ENCODE data around the gene RAB22A. TPM values are rescaled to one million over a fixed set of nuclear protein-coding genes. Genes with fewer than 3 reads are reported as not detected.

RAB22A gene
- polyA plus RNA-seq, 6 donors from 2014 or later: 11.6 to 15.8 (median 13.0) TPM

- H3K27ac Mint-ChIP-seq: peak overlapping the region in 5 of 6 donors; percentile 20 to 93 (median 74)
- peak; percentile 77 to 91 for ATAC-seq (ENCODE audit: low read depth in 2 of 2)
- peaks cover 8 to 18% of the 10 kb centered on the region in 2 donors for H3K36me3 Mint-ChIP-seq
- H3K9me3 Mint-ChIP-seq: peaks cover 0 to 4% (median 0%) of the 10 kb centered on the region in 7 donors
- H3K27me3 Mint-ChIP-seq: no peaks in the 10 kb centered on the region
- peaks cover 28 to 37% (median 29%) of the 10 kb centered on the region in 3 donors for H3K4me1 Mint-ChIP-seq
- peak overlapping the region in 1 of 8 donors; percentile 38 for H3K4me3 Mint-ChIP-seq
- DNase-seq: no peak
Observed at GRCh38 chr20:58286729-58287128, 22.8 kb upstream of the RAB22A start.

GRCh38 chr20:58287638-58288037, 21.9 kb upstream of the RAB22A start:
- Mint-ChIP-seq H3K9me3 (peaks cover 0 to 4% (median 0%) of the 10 kb centered on the region in 7 donors), H3K4me1 (peaks cover 28 to 36% (median 29%) of the 10 kb centered on the region in 3 donors), H3K27me3 (no peaks in the 10 kb centered on the region), H3K4me3 (peak overlapping the region in 2 of 8 donors; percentile 10 to 24), H3K27ac (peak overlapping the region in 5 of 6 donors; percentile 8 to 91 (median 74)), H3K36me3 (peaks cover 8 to 18% of the 10 kb centered on the region in 2 donors)
- DNase-seq (no peak), ATAC-seq (ENCODE audit: low read depth in 2 of 2) (no peak)

GRCh38 chr20:58289143-58289542, 20.4 kb upstream of the RAB22A start:
- Mint-ChIP-seq H3K4me1 (peaks cover 28 to 39% (median 29%) of the 10 kb centered on the region in 3 donors), H3K27ac (no peak overlapping the region), H3K36me3 (peaks cover 8 to 18% of the 10 kb centered on the region in 2 donors), H3K4me3 (no peak overlapping the region), H3K27me3 (no peaks in the 10 kb centered on the region), H3K9me3 (peaks cover 0 to 4% (median 0%) of the 10 kb centered on the region in 7 donors)
- no peak for ATAC-seq (ENCODE audit: low read depth in 2 of 2)
- DNase-seq: no peak

GRCh38 chr20:58293453-58293852, 16.1 kb upstream of the RAB22A start:
- Mint-ChIP-seq H3K9me3 (peaks cover 0 to 4% (median 0%) of the 10 kb centered on the region in 7 donors), H3K36me3 (peaks cover 0 to 8% of the 10 kb centered on the region in 2 donors), H3K27ac (no peak overlapping the region), H3K27me3 (no peaks in the 10 kb centered on the region), H3K4me1 (peaks cover 29 to 47% (median 34%) of the 10 kb centered on the region in 3 donors), H3K4me3 (no peak overlapping the region)
- DNase-seq (no peak), ATAC-seq (ENCODE audit: low read depth in 2 of 2) (peak; percentile 57 to 60)

GRCh38 chr20:58294497-58295455, 14.7 kb upstream of the RAB22A start:
- ATAC-seq (ENCODE audit: low read depth in 2 of 2) (no peak), DNase-seq (no peak)
- H3K4me1 Mint-ChIP-seq: peaks cover 29 to 47% (median 34%) of the 10 kb centered on the region in 3 donors
- peak overlapping the region in 4 of 6 donors; percentile 8 to 31 (median 10) for H3K27ac Mint-ChIP-seq
- peaks cover 0 to 4% (median 0%) of the 10 kb centered on the region in 7 donors for H3K9me3 Mint-ChIP-seq
- no peak overlapping the region for H3K4me3 Mint-ChIP-seq
- H3K36me3 Mint-ChIP-seq: peaks cover 0 to 8% of the 10 kb centered on the region in 2 donors
- no peaks in the 10 kb centered on the region for H3K27me3 Mint-ChIP-seq

- peaks cover 34 to 47% (median 37%) of the 10 kb centered on the region in 3 donors for H3K4me1 Mint-ChIP-seq
- ATAC-seq (ENCODE audit: low read depth in 2 of 2) (no peak), DNase-seq (no peak)
- H3K4me3 Mint-ChIP-seq: no peak overlapping the region
- peak overlapping the region in 3 of 6 donors; percentile 14 to 42 (median 31) for H3K27ac Mint-ChIP-seq
- H3K36me3 Mint-ChIP-seq: peaks cover 0 to 5% of the 10 kb centered on the region in 2 donors
- H3K27me3 Mint-ChIP-seq: no peaks in the 10 kb centered on the region
- peaks cover 0 to 4% (median 0%) of the 10 kb centered on the region in 7 donors for H3K9me3 Mint-ChIP-seq
Observed at GRCh38 chr20:58296051-58296837, 13.3 kb upstream of the RAB22A start.

GRCh38 chr20:58297394-58297793, 12.1 kb upstream of the RAB22A start:
- peak overlapping the region in 3 of 6 donors; percentile 13 to 72 (median 24) for H3K27ac Mint-ChIP-seq
- peaks cover 37 to 51% (median 39%) of the 10 kb centered on the region in 3 donors for H3K4me1 Mint-ChIP-seq
- H3K36me3 Mint-ChIP-seq: peaks cover 0 to 8% of the 10 kb centered on the region in 2 donors
- ATAC-seq (ENCODE audit: low read depth in 2 of 2) (no peak), DNase-seq (no peak)
- no peaks in the 10 kb centered on the region for H3K27me3 Mint-ChIP-seq
- no peak overlapping the region for H3K4me3 Mint-ChIP-seq
- H3K9me3 Mint-ChIP-seq: no peaks in the 10 kb centered on the region

- no peaks in the 10 kb centered on the region for H3K27me3 Mint-ChIP-seq
Observed at GRCh38 chr20:58300321-58300720, 9.2 kb upstream of the RAB22A start.

GRCh38 chr20:58303547-58303946, 6.0 kb upstream of the RAB22A start:
- peaks cover 0 to 8% of the 10 kb centered on the region in 2 donors for H3K36me3 Mint-ChIP-seq

More at GRCh38 chr20:58300321-58300720, 9.2 kb upstream of the RAB22A start:
- H3K4me3 Mint-ChIP-seq: no peak overlapping the region
- DNase-seq: no peak
- H3K36me3 Mint-ChIP-seq: peaks cover 0 to 8% of the 10 kb centered on the region in 2 donors
- no peak for ATAC-seq (ENCODE audit: low read depth in 2 of 2)
- no peaks in the 10 kb centered on the region for H3K9me3 Mint-ChIP-seq
- H3K4me1 Mint-ChIP-seq: peaks cover 36 to 60% (median 40%) of the 10 kb centered on the region in 3 donors
- H3K27ac Mint-ChIP-seq: peak overlapping the region in 1 of 6 donors; percentile 2

GRCh38 chr20:58305061-58305460, 4.5 kb upstream of the RAB22A start:
- Mint-ChIP-seq H3K27me3 (no peaks in the 10 kb centered on the region), H3K4me1 (peaks cover 34 to 63% (median 56%) of the 10 kb centered on the region in 3 donors), H3K27ac (peak overlapping the region; percentile 30 to 100 (median 99)), H3K36me3 (peaks cover 0 to 8% of the 10 kb centered on the region in 2 donors), H3K4me3 (peak overlapping the region in 4 of 8 donors; percentile 16 to 76 (median 64)), H3K9me3 (no peaks in the 10 kb centered on the region)
- no peak for DNase-seq
- ATAC-seq (ENCODE audit: low read depth in 2 of 2): no peak

More at GRCh38 chr20:58303547-58303946, 6.0 kb upstream of the RAB22A start:
- Mint-ChIP-seq H3K27ac (peak overlapping the region in 3 of 6 donors; percentile 42 to 76 (median 62)), H3K27me3 (no peaks in the 10 kb centered on the region), H3K4me3 (no peak overlapping the region), H3K9me3 (no peaks in the 10 kb centered on the region), H3K4me1 (peaks cover 34 to 63% (median 52%) of the 10 kb centered on the region in 3 donors)
- ATAC-seq (ENCODE audit: low read depth in 2 of 2) (no peak), DNase-seq (no peak)

- DNase-seq (peak; percentile 90), ATAC-seq (ENCODE audit: low read depth in 2 of 2) (peak; percentile 71 to 74)
- peaks cover 0 to 5% of the 10 kb centered on the region in 2 donors for H3K36me3 Mint-ChIP-seq
Observed at GRCh38 chr20:58306421-58307261, 2.9 kb upstream of the RAB22A start.

GRCh38 chr20:58307270-58307669, 2.2 kb upstream of the RAB22A start:
- Mint-ChIP-seq H3K9me3 (no peaks in the 10 kb centered on the region), H3K4me1 (peaks cover 27 to 56% (median 48%) of the 10 kb centered on the region in 3 donors), H3K36me3 (no peaks in the 10 kb centered on the region), H3K4me3 (peak overlapping the region; percentile 65 to 88 (median 82)), H3K27ac (peak overlapping the region; percentile 98 to 100 (median 99)), H3K27me3 (no peaks in the 10 kb centered on the region)
- ATAC-seq (ENCODE audit: low read depth in 2 of 2): no peak
- no peak for DNase-seq

More at GRCh38 chr20:58306421-58307261, 2.9 kb upstream of the RAB22A start:
- no peaks in the 10 kb centered on the region for H3K9me3 Mint-ChIP-seq
- peak overlapping the region; percentile 65 to 88 (median 82) for H3K4me3 Mint-ChIP-seq
- no peaks in the 10 kb centered on the region for H3K27me3 Mint-ChIP-seq
- H3K27ac Mint-ChIP-seq: peak overlapping the region; percentile 98 to 100 (median 99)
- H3K4me1 Mint-ChIP-seq: peaks cover 30 to 58% (median 50%) of the 10 kb centered on the region in 3 donors
